GM20000 (cell line): ENCODE results near the gene SGTA.

ENCODE experiments used
- DNase-seq: peaks from one replicate; pipeline ENCODE4 v3.0.0; 2012; ENCODE audit warnings: low spot score
- TF ChIP-seq, protein P1 (sequence below): IDR thresholded peaks from 2 replicates; pipeline ENCODE4 v1.5.1; 2012; ENCODE audit warnings: mild to moderate bottlenecking, control low read depth; ENCODE audit errors: extremely low read depth, missing control alignments

Gene SGTA

GRCh38 chr19:2739602-2740313 is 43.3 kb downstream of the SGTA start, which contains the start of gene SLC39A3:
Gene SLC39A3, minus strand, starts transcription at chr19:2740017. Its CDS starts 2,760 bp downstream, at chr19:2737257.
- TF ChIP-seq, protein P1, sequence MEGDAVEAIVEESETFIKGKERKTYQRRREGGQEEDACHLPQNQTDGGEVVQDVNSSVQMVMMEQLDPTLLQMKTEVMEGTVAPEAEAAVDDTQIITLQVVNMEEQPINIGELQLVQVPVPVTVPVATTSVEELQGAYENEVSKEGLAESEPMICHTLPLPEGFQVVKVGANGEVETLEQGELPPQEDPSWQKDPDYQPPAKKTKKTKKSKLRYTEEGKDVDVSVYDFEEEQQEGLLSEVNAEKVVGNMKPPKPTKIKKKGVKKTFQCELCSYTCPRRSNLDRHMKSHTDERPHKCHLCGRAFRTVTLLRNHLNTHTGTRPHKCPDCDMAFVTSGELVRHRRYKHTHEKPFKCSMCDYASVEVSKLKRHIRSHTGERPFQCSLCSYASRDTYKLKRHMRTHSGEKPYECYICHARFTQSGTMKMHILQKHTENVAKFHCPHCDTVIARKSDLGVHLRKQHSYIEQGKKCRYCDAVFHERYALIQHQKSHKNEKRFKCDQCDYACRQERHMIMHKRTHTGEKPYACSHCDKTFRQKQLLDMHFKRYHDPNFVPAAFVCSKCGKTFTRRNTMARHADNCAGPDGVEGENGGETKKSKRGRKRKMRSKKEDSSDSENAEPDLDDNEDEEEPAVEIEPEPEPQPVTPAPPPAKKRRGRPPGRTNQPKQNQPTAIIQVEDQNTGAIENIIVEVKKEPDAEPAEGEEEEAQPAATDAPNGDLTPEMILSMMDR, result no peak
- DNase-seq, result peak; percentile 100

GRCh38 chr19:2736550-2737190 is 46.4 kb downstream of the SGTA start:
- no peak for DNase-seq
- TF ChIP-seq, protein P1, result no peak

- DNase-seq, result no peak
- TF ChIP-seq, protein P1, result no peak
Measured at GRCh38 chr19:2735374-2735773, 47.7 kb downstream of the SGTA start.

DNA sequence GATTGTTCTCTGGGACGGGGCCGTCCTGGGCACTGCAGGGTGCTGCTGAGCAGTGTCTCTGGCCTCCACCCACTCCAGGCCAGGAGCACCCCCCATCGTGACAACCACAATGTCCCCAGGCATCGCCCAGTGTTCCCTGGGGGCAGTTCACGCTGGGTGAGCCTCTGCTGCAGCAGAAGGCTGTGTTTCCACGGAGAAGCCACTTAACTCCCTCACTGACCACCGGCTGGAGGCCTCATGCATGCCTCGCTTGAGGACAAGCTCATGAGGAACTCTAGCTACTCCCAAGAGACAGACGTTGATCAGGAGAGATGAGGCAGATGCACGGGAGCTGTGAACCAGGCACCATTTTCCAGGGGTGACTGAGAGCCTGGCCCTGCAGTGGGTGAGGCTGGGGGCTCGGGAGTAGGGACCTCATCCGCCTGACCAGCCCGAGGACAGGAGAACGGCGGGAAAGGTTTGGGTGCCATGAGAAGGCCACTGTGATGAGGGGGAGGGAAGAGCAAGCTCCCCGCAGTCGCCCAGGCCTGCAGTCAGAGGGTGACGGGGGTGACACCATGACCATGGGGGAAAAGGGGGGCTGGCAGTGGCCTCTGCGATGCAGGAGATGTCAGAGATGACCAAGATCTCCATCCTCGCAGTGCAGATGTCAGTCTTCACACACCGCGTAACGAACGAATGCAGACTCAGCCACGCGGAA is 48.3 kb downstream of the SGTA start:
- DNase-seq, result no peak
- TF ChIP-seq, protein P1, result no peak

- TF ChIP-seq, protein P1, result no peak
- DNase-seq, result no peak
Measured at GRCh38 chr19:2733930-2734588, 49.0 kb downstream of the SGTA start.

- DNase-seq, result no peak
- TF ChIP-seq, protein P1, result no peak
Measured at GRCh38 chr19:2732883-2733282, 50.2 kb downstream of the SGTA start.
